Epidermal melanocyte (primary cell): ENCODE measurements around the gene PTOV1.
A peak's percentile ranks its signal among the peaks of the same experiment; 100 is the strongest.
"Not testable (repeated sequence)": the region's sequence is repeated elsewhere in the genome, so short reads cannot be mapped to it uniquely, and the experiment has no call there.

Source experiments
- DNase-seq: peaks from one replicate; pipeline ENCODE4 v3.0.0; 2011; ENCODE audit warnings: low spot score; ENCODE audit not compliant: insufficient read length

PTOV1 gene

DNA sequence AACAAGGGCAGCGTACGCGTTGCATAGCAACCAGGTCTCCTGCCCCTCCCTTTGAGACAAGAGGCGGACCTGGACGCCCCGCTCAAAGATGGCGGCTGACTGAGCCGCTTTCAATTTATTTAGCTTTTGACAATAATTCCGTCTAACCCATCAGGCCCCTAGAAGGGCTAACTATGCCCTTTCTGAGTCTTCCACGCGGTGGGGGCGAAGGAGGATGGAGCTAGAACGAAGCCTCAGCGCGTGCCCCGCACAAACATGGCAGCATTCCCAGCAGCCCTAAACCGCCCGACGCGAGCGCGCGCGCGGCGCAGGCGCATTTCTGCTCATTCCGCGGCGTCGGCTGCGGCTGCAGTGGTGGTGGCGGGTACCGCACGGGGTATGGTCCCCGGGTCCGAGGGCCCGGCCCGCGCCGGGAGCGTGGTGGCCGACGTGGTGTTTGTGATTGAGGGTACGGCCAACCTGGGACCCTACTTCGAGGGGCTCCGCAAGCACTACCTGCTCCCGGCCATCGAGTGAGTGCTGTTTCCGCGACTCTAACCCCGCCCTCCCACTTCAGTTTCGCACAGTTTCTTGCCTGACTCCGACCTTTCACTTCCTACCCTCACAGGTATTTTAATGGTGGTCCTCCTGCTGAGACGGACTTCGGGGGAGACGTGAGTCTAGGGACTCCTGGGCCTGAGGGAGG is 32.9 kb upstream of the PTOV1 start, which contains the start of gene MED25:
Gene MED25, plus strand, starts transcription at position 326 of the 685 bp plus-strand sequence. Its CDS starts 53 bp downstream, at position 379.
- peak; percentile 87 for DNase-seq

DNA sequence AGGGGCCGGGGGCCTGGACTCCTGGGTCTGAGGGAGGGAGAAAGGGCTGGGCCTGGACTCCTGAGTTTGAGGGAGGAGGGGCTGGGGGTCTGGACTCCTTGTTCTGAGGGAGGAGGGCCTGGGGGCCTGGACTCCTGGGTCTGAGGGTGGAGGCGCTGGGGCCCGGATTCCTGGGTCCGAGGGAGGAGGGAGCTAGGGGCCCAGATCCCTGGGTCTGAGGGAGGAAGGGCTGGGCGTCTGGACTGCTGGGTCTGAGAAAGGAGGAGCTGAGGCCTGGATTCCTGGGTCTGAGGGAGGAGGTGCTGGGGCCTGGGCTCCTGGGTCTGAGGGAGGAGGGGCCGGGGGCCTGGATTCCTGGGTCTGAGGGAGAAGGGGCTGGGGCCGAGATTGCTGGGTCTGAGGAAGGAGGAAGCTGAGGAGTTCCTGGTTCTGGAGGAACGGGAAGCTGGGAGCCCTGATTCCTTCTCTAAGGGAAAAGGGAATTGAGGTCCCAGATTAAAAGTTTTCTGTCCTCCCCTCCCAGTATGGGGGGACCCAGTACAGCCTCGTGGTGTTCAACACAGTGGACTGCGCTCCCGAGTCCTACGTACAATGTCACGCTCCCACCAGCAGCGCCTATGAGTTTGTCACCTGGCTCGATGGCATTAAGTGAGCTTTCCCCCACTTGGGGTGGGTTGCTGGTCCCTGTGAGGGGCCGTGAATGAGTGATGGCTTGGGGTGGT is 32.1 kb upstream of the PTOV1 start:
- no peak for DNase-seq

DNA sequence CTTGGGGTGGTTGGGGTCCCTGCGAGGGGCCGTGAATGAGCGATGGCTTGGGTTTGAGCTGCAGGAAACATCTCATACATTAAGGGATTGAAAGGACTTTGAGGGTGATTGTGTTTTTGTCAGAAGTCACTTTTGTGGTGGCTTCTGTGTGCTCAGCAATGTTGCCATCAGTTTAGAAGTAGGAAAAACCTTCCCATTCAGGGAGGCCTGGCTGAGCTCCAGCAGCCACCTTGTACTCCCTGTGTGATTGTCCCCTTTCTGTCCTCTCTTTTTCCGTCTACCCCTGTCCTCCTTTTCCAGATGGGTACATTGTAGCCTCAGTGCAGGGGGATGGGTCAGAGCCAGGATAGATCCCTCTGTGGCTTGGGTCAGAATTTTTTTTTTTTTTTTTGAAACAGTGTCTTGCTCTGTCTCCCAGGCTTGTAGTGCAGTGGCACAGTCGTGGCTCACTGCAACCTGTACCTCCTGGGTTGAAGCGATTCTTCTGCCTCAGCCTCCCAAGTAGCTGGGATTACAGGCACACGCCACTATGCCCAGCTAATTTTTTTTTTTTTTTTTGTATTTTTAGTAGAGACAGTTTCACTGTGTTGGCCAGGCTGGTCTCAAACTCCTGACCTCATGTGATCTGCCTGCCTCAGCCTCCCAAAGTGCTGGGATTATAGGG is 31.4 kb upstream of the PTOV1 start:
- not testable (repeated sequence) for DNase-seq

DNA sequence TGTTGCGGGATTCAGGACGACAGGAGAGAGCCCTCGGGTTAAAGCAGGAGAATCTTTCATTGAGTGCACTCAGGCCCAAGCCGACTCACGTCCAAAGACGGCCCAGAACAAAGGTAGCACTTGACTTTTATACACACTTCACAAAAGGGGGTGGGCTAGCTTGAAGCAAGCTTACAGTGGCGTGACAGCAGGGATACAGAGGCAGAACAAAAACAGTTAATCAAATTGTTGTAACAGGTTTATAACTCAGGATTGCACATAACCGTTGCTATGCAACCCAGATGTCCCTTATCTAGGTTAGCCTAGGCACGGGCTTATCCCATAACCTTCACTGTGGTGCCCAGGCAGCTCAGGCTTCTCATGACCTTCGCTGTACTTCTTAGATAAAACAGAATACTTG is 30.8 kb upstream of the PTOV1 start:
- DNase-seq, result no peak

DNA sequence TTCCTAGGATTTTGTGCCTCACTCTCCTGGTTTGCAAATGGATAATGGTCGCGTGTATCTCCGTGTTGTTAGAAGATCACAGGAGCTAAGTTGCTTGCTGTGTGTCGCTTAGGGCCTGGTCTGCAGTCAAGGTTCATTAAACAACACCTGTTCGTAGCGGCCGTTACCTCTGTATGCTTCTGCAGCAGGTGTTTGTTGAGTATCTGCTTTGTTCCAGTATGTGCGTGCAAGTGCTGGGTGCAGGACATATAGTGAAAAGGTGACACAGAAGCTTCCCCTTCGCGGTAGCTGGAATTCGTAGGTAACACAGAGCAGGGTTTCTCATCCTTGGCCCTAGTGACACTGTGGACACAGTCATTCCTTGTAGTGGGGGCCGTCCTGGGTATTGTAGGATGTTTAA is 27.5 kb upstream of the PTOV1 start:
- no peak for DNase-seq

DNA sequence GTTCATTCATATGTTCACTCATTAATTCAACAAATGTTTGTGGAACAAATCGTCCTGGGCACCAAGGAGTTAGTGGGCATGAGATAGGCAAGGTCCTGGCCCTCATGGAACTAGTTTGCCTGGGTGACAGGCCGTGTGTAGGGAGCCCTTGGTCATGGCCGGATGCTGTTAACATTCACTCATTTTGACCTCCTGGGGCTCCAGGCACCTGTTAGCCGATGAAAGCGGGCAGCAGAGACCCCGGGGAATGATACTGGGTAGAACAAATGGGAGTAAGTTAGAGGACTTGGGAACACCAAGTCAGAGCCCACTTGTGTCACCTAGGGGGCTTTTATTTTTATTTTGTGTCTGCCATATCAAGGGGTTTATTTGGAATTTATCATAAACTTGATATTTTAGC is 26.3 kb upstream of the PTOV1 start:
- DNase-seq, result no peak

DNA sequence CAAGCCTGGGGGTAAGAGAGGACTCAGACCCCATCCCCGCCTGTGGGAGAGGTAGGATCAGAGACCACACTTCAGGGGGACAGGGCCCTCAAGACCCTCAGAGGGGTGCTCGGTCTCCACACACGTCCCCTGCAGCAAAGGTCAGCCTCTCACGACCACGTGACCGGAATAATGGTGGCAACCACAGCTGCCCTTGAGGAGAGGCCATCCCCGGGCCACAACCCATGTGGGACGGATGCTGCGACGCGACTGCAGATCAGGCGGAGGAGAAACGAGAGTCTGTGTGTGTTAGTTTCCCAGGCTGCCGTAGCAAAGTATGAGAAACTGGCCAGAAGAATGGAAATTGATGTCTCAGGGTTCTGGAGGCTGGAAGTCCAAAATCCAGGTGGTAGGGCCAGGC is 23.9 kb upstream of the PTOV1 start:
- DNase-seq, result no peak

DNA sequence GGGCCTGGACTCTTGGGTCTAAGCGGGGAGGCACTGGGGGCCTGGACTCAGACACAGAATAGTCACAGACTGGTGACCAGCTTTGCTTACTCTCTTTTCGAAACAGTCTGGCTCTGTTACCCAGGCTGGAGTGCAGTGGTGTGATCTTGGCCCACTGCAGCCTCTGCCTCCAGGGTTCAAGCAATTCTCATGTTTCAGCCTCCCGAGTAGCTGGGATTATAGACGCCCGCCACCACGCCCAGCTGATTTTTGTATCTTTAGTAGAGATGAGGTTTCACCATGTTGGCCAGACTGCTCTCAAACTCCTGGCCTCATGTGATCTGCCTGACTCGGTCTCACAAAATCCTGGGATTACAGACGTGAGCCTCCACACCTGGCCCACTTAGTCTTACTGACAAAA is 21.8 kb upstream of the PTOV1 start:
- DNase-seq, result no peak

DNA sequence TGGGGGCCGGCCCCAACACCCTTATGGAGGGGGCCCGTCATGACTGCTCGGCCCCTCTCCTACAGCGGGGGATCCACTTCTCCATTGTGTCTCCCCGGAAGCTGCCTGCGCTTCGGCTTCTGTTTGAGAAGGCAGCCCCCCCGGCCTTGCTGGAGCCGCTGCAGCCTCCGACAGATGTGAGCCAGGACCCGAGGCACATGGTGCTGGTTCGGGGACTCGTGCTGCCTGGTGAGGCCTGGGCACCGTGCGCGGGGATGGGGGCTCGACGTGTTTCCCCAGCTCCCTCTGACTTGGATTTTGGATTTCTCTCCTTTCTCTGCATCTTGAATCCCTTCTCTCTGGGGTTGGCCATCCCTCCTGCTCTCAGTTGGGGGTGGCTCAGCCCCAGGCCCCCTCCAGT is 21.2 kb upstream of the PTOV1 start:
- DNase-seq, result no peak

DNA sequence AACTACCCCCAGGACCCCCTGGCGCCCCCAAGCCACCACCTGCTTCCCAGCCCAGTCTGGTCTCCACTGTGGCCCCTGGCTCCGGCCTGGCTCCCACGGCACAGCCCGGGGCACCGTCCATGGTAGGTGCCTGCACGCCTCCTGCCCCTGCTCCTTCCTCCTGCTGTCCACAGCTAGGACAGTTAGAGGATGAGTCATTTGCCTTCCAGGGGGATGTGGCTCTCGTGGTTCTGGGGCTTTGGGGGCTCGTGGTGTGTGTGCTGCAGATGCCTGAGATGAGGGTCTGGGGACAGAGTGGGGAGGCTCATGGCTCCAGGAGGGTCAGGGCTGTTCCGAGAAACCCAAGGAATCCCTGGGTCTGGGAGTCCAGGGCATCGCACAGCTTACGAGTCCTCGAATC is 20.2 kb upstream of the PTOV1 start:
- no peak for DNase-seq

DNA sequence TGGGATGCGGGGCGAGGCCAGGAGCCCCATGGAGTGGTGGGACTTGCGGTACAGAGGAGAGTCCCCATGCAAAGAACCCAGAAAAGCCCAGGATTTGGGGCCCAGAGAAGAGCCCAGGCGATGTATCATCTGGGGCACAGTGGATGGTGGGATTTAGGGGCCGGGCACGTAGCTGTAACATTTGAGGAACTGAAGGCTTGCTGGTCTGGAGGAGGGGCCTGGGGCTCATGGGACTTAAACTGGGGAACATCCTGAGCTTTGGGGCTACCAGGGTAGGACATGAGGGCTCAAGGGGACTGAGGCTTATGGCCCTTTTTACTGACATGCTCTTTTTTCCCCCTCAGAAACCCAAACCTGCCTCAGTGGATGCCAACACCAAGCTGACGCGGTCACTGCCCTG is 19.4 kb upstream of the PTOV1 start:
- DNase-seq, result no peak

DNA sequence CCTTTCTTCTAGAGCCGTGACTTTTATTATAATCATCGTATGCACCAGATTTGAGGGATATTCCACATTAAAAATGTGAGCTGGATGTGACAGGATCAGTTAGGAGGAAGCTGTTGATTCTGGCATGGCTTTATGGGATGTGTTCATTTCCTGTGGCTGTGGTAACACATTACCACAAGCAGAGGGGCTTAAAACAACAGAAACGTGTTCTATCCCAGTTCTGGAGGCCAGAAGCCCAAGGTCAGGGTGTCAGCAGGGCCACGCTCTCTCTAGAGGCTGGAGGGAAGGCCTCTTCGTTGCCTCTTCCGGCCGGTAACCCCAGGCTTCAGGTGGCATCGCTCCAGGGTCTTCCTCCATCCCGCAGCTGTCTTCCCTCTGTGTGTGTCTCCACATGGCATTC is 18.4 kb upstream of the PTOV1 start:
- DNase-seq, result no peak

DNA sequence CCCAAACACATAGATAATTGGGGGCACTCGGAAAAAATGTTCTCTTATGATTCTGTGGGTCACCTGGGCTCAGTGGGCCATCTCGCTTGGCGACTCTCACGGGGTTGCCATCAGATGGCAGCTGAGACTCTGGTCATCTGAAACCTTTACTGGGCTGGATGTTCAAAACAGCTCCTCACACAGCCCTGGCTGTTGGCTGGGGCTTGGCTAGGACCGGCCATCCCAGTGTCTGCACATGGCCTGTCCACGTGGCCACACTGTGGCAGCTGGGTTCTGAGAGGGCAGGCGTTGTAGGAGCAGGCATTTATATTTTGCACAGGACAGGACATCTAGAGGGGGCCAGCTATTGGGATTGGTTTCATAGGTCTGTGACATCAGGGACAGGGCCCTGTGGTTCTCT is 17.4 kb upstream of the PTOV1 start:
- no peak for DNase-seq

DNA sequence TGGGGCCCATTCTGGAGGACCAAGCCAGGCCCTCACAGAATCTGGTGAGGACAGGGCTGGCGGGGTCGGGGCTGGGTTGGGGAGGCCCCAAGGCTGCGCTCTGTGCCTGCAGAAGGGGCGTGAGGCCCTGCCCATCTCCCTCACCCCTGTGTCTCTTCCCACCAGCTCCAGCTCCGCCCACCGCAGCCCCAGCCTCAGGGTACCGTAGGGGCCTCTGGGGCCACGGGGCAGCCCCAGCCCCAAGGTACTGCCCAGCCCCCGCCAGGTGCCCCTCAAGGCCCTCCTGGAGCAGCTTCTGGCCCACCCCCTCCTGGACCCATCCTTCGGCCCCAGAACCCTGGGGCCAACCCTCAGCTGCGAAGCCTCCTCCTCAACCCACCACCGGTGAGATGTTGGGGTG is 15.4 kb upstream of the PTOV1 start:
- DNase-seq, result no peak

DNA sequence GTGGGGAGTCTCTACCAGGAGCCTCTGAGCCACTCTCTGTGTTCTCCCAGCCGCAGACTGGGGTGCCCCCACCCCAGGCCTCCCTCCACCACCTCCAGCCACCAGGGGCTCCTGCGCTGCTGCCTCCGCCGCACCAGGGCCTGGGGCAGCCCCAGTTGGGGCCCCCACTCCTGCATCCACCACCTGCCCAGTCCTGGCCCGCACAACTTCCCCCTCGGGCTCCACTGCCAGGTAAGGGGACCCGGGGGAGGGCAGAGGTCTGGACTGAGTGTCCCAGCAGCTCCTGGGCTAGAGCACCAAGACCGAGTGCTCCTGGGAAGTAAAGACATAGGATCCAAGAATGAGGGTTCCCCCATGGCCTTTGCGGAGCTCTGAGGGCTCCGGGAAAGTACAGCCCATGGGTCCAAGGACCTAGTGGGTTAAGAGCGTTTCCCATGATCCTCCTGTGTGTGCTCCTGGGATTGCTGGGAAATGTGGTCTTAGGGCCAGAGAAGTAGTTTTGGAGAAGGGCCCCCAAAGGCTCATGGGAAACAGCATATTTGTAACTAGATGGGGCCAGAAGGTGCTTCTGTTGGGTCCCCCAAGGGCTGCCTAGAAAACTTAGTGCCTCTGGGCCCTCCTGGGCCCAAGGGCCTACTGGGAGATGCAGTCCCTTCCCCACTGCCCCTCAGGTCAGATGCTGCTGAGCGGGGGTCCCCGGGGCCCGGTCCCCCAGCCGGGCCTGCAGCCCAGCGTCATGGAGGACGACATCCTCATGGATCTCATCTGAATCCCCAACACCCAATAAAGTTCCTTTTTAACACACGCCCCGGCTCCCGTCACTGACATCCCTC is 14.6 kb upstream of the PTOV1 start:
- no peak for DNase-seq

DNA sequence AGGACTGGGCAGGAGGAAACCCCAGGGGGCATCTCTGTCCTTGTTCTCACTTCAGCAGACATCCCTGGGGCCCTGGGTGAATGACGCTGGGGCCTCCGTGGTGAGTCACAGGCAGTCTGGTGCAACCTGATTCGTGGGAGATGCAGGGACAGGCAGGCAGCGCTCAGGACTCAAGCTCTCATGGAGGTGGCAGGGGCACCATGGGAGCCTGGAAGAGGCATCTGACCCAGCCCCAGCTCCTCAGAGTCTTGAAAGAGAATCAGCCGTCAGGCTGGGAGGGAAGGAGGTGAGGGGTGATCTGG is 14.0 kb upstream of the PTOV1 start:
- DNase-seq, result no peak

DNA sequence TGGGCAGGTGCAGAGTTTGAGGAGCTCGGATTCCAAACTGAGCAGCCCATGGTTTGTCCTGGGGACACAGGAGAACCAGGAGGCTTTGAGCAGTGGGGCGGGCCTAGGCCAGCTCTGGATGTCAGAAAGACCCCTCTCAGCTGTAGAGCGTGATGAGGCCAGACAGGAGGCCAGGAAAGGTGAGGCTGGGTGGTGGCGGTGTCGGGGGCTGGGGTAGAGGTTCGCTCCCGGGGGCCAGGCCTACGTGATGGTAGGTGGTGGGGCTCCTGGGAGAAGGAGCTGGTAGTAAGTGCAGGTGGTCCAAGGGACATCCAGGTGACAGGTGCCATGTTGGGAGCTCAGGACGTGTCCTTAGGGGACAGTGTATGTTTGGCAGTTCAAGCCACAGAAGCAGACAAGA is 13.5 kb upstream of the PTOV1 start:
- DNase-seq, result no peak

DNA sequence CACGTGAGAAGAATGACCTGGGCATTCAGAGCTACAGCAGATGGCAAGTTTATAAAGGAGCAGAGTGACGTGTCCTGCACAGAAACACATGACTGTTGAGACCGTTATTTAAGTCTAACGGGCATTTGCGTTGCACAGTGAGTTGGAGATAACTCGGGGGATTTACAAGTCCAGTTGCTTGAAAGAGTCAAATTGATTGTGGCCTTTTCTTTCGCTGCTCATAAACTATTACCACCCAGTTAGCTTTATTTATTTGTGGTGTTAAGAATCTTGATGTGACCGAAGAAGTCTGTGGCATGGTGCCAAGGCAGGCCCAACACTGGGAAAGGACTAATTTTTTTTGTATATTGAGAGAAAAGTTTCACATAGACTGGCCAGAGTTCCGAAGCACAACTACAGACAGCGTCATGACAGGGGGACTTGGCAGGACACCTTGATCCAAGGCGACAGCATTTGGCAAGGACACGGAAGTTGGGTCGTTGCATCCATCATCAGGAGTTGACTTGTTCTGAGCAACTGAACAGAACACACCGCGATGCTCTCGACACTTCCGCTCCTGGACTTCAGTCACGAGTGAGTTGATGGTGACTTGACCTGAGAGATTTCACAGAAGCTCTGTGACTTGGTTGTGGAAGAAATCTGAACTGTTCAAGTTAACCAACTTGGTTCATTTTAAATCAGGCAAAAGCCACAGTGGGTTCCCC is 11.9 kb upstream of the PTOV1 start:
- DNase-seq, result no peak

DNA sequence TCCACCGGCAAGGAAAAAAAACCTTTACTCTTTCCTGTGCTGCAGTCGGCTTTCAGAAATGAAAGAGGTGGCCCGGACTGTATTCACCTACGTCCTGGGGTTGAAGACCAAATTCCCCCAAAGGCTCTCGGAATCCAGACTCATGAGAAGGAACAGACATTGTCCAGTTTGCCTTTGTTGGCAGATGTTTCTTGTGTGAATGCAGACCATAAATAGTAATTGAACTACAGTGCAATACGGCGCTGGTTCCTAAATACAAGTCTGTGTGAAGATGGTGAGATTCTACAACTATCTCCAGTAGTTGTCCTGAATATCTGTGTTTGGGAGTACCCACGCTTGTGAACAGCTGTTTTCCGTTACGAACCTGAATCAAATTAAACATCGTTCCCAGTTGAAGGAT is 11.2 kb upstream of the PTOV1 start:
- no peak for DNase-seq

DNA sequence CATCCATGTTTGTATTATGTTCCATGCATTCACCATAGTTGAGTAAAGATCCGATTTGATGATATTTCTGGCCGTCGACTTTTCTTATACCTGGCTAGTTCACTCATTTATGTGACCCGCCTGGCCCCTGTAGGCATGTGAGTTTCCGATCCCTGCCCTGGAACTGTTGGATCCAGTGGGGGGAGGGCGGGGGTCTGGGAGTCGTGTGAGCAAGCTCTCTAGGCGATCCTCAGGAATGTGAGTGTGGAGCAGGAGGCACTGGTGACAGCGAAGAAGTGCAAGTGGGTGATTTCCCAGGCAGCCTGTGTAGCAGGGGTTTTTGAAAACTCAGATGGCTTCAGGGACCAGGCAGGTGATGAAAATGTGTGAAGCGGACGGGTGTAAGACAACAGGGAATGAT is 10.6 kb upstream of the PTOV1 start:
- DNase-seq, result no peak

DNA sequence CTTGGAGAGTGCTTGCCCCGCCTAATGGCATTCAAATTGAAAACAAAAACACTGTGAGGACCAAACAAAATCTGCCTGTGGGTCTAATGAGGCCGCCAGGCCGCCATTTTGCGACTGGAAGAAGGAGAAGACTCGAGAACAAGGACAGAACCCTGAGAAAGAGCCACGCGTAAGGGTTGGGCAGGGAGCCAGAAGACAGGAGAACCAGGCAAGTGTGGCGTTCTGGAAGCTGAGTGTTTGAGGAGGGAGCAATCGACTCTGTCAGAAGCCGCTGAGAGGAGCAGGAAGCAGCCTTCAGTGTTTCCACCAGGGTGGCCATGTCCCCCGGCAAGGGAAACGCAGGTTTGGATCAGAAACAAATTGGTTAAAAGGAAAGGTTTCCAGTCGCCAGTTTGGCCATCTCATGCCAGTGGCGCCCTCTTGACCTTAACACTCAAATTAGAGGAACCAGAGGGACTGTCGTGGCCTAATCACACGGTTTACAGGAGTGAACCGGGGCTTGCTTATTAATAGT is 10.2 kb upstream of the PTOV1 start:
- no peak for DNase-seq
